Suppressor macrophage treated with lipopolysaccharide for 1 hour (primary cell): ENCODE data around the gene PRPF6.

ENCODE experiments used
- DNase-seq, 3 donors: peaks; one replicate each; pipeline ENCODE4 v3.0.0-alpha.2; 2020 to 2022

PRPF6 gene

GRCh38 chr20:63980806-63981728 lies at the start of gene PRPF6:
PRPF6 (plus strand) TSS chr20:63981132; CDS start chr20:63981246, 114 bp downstream.
- DNase-seq: peak; percentile 99 to 100 (median 100)

- DNase-seq: no peak
These were observed 49.2 kb upstream of the PRPF6 start for GRCh38 chr20:63931735-63932134.

GRCh38 chr20:63932606-63933160 lies 48.2 kb upstream of the PRPF6 start:
- DNase-seq: no peak

- no peak for DNase-seq
These were observed 47.3 kb upstream of the PRPF6 start for GRCh38 chr20:63933646-63934045.

- no peak for DNase-seq
These were observed 46.5 kb upstream of the PRPF6 start for GRCh38 chr20:63934271-63935068.

- DNase-seq: no peak
These were observed 45.5 kb upstream of the PRPF6 start for GRCh38 chr20:63935447-63935846.

- DNase-seq: no peak
These were observed 43.3 kb upstream of the PRPF6 start for GRCh38 chr20:63937596-63937995.

GRCh38 chr20:63939061-63939935 lies 41.6 kb upstream of the PRPF6 start:
- no peak for DNase-seq

- no peak for DNase-seq
These were observed 40.9 kb upstream of the PRPF6 start for GRCh38 chr20:63940071-63940471.

GRCh38 chr20:63940472-63941266 lies 40.3 kb upstream of the PRPF6 start:
- DNase-seq: no peak

- DNase-seq: peak; percentile 62 to 84 (median 77)
These were observed 39.5 kb upstream of the PRPF6 start for GRCh38 chr20:63941282-63942081.

- DNase-seq: peak; percentile 49 to 76 (median 59)
These were observed 38.5 kb upstream of the PRPF6 start for GRCh38 chr20:63942250-63942951.

GRCh38 chr20:63942969-63943807 lies 37.7 kb upstream of the PRPF6 start:
- DNase-seq: no peak

GRCh38 chr20:63943808-63944077 lies 37.2 kb upstream of the PRPF6 start:
- no peak for DNase-seq

GRCh38 chr20:63944078-63944941 lies 36.6 kb upstream of the PRPF6 start:
- DNase-seq: no peak

GRCh38 chr20:63945031-63945658 lies 35.8 kb upstream of the PRPF6 start:
- DNase-seq: no peak
